Gastrocnemius medialis (tissue), 4 donors: ENCODE measurements around the gene ESYT2. TPM values are rescaled to one million over a fixed set of nuclear protein-coding genes. Genes with fewer than 3 reads are reported as not detected.
A peak's percentile ranks its signal among the peaks of the same experiment; 100 is the strongest.

ENCODE experiments used
- ATAC-seq, 2 donors: fragments of 150-250 bp; one replicate each; pipeline ENCODE4 v1.9.1; 2016
- DNase-seq, 2 donors: peaks; one replicate each; pipeline ENCODE4 v3.0.0-alpha.2; 2019
- H3K27ac ChIP-seq, 4 donors: fragments of 200-600 bp; sonication (generic); 1 replicate in 1 of 4; 2 replicates in 3 of 4; pipeline ENCODE4 v1.5.1; 2016 to 2018; ENCODE audit warnings: mild to moderate bottlenecking in 2 of 4, moderate library complexity in 1 of 4
- H3K27me3 ChIP-seq, 3 donors: fragments of 200-600 bp; sonication (generic) in 2 of 3; 1 replicate in 1 of 3; 2 replicates in 2 of 3; pipeline versions ENCODE4 v1.5.1 to v1.6.0; 2016 to 2019; ENCODE audit warnings: mild to moderate bottlenecking in 1 of 3, moderate library complexity in 1 of 3
- H3K36me3 ChIP-seq, 2 donors: fragments of 200-600 bp; sonication (generic) in 1 of 2; one replicate each; pipeline ENCODE4 v1.5.1; 2017 to 2018
- H3K4me1 ChIP-seq, 2 donors: fragments of 200-600 bp; sonication (generic) in 1 of 2; one replicate each; pipeline ENCODE4 v1.5.1; 2016 to 2017; ENCODE audit warnings: mild to moderate bottlenecking in 2 of 2
- H3K4me3 ChIP-seq, 4 donors: fragments of 200-600 bp; sonication (generic) in 3 of 4; 1 replicate in 1 of 4; 2 replicates in 3 of 4; pipeline ENCODE4 v1.5.1; 2016 to 2019; ENCODE audit warnings: mild to moderate bottlenecking in 2 of 4
- H3K9me3 ChIP-seq, 3 donors: fragments of 200-600 bp; sonication (generic) in 2 of 3; 1 replicate in 1 of 3; 2 replicates in 2 of 3; pipeline ENCODE4 v1.5.1; 2016 to 2019
- CTCF ChIP-seq, 5 experiments: fragments of 450-650 bp in 3 of 5; fragments of 200-600 bp in 2 of 5; sonication (generic) in 2 of 5; IDR thresholded peaks in 4 of 5; conservative IDR thresholded peaks in 1 of 5; 1 replicate in 4 of 5; 2 replicates in 1 of 5; pipeline ENCODE4 v1.5.1; 2016 to 2019; ENCODE audit warnings: antibody characterized with exemption in 5 of 5, mild to moderate bottlenecking in 3 of 5, moderate library complexity in 3 of 5
- POLR2A ChIP-seq, 2 donors: fragments of 450-650 bp; IDR thresholded peaks; one replicate each; pipeline ENCODE4 v1.6.1; 2017; ENCODE audit warnings: antibody characterized with exemption in 2 of 2, mild to moderate bottlenecking in 2 of 2, moderate library complexity in 2 of 2
- in situ Hi-C, 4 donors: fragments of 200-750 bp; cut with MboI; loops; one replicate each; pipeline versions ENCODE4 v1.15.0 to v1.8.0; 2017; ENCODE audit warnings: low sequenced_read_pairs in 4 of 4
- intact Hi-C: fragments of 100-400 bp; cut with DNase I; formaldehyde crosslinking; loops from one replicate; pipeline ENCODE4 v1.15.1; 2023; ENCODE audit warnings: low total_unique reads
- total RNA-seq, 4 donors: library from RNA; depleted of rRNA; stranded (reverse); fragments of >200 nt; gene quantifications; one replicate each; pipeline versions ENCODE4 v1.1.0 to v1.2.3, GENCODE V29; 2016

ESYT2 gene
- total RNA-seq, 4 donors from 2014 or later, result 67.5 to 106 (median 74.7) TPM

DNA sequence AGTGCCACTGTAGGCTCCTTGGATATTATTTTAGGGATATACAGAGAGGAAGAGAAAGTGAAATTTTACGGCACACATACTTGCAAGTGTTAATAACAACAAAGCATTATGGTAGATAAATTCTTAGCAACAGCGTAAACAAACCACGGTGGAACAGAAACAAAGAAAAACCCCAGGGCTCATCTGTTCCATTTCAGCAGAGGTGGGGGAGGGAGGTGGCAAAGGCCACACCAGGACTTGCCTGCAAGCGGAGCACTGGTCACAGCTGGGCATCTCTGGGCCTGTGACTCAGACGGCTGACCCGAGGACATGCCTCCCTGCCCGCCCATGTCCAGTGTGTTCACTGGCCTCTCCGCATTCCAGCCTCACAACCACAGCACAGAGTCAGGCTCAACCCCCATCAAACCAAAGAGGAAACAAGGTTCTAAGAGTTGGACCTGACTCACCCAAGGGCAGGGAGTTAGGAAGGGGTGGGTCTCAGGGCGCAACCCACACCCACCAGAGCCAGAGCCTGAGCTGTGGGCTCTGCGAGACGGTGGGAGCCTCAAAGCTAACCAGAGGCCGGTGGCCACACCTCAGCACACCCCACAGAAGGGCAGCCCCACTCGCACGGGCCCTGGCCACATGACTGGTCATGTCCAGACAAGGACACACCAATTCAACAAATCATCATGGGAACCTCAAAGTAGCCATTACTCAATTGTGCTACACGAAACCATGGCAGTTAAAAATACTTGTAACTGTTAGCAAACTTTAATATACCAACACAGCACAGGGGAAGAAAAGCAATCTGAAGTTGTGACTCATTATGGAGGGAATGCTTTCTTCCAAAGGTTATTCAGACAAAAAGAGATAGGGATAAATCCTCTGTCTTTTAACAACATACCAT is 10.7 kb downstream of the ESYT2 start:
- ATAC-seq (peak; percentile 85), DNase-seq (peak; percentile 92 to 96)
- Histone ChIP-seq H3K9me3 (no peaks in the 10 kb centered on the region), H3K27me3 (no peaks in the 10 kb centered on the region), H3K4me3 (peak overlapping the region; percentile 8 to 40 (median 34)), H3K4me1 (peaks cover 77 to 82% of the 10 kb centered on the region in 2 donors), H3K36me3 (no peaks in the 10 kb centered on the region), H3K27ac (peak overlapping the region; percentile 88 to 95 (median 93))
- TF ChIP-seq CTCF (IDR thresholded peaks at IDR 0.05 in 4 of 5, conservative IDR thresholded peaks at IDR 0.05 in 1 of 5) (peak in 1 of 5 experiments; percentile 21), POLR2A (IDR thresholded peaks at IDR 0.05) (peak; percentile 46 to 60)
- in situ Hi-C loops (no loop called here), intact Hi-C loops (loop anchor here (1.0 to 2.0 kb wide), 4 partner anchors 11 to 46 kb away; partner anchors contain the start of genes DYNC2I1 and ESYT2)

DNA sequence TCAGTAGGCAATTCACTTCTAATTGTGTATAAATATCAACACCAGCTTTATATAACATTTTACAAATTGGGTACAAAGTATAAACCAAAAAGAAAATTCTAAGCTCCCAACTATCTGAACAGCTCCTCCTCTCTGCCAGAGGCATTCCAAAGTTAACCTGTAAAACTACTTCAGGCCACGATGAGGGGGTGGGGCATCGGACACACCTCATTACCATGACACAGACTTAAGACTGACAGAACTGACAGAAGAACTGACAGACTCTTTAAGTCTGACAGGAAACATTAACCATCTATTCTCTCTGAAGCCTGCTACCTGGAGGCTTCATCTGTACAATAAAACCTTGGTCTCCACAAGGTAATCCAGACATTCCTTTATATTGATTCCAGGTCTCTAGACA is 12.3 kb downstream of the ESYT2 start:
- no peak for DNase-seq
- Histone ChIP-seq H3K36me3 (no peaks in the 10 kb centered on the region), H3K27me3 (no peaks in the 10 kb centered on the region), H3K27ac (peak overlapping the region; percentile 88 to 95 (median 93)), H3K4me1 (peaks cover 76 to 80% of the 10 kb centered on the region in 2 donors), H3K9me3 (no peaks in the 10 kb centered on the region), H3K4me3 (peak overlapping the region in 3 of 4 donors; percentile 10 to 33 (median 18))
- in situ Hi-C loops (no loop called here), intact Hi-C loops (no loop called here)
- ATAC-seq, result no peak
- TF ChIP-seq POLR2A (IDR thresholded peaks at IDR 0.05), result no peak
- no peak for TF ChIP-seq CTCF (IDR thresholded peaks at IDR 0.05 in 4 of 5, conservative IDR thresholded peaks at IDR 0.05 in 1 of 5)

GRCh38 chr7:158816271-158816670 is 13.0 kb downstream of the ESYT2 start:
- no peak for ATAC-seq
- Histone ChIP-seq H3K27ac (peak overlapping the region; percentile 88 to 95 (median 93)), H3K4me3 (peak overlapping the region; percentile 8 to 33 (median 14)), H3K9me3 (no peaks in the 10 kb centered on the region), H3K4me1 (peaks cover 76 to 80% of the 10 kb centered on the region in 2 donors), H3K27me3 (no peaks in the 10 kb centered on the region), H3K36me3 (no peaks in the 10 kb centered on the region)
- in situ Hi-C loops (no loop called here), intact Hi-C loops (no loop called here)
- no peak for DNase-seq
- TF ChIP-seq CTCF (IDR thresholded peaks at IDR 0.05 in 4 of 5, conservative IDR thresholded peaks at IDR 0.05 in 1 of 5) (no peak), POLR2A (IDR thresholded peaks at IDR 0.05) (no peak)

GRCh38 chr7:158815800-158816128 is 13.5 kb downstream of the ESYT2 start:
- H3K9me3 ChIP-seq, result no peaks in the 10 kb centered on the region
- no peaks in the 10 kb centered on the region for H3K27me3 ChIP-seq
- in situ Hi-C loops, result no loop called here
- no peak for ATAC-seq
- peak overlapping the region; percentile 88 to 95 (median 93) for H3K27ac ChIP-seq
- no peaks in the 10 kb centered on the region for H3K36me3 ChIP-seq
- H3K4me3 ChIP-seq, result no peak overlapping the region
- no peak for TF ChIP-seq CTCF (IDR thresholded peaks at IDR 0.05 in 4 of 5, conservative IDR thresholded peaks at IDR 0.05 in 1 of 5)
- TF ChIP-seq POLR2A (IDR thresholded peaks at IDR 0.05), result no peak
- H3K4me1 ChIP-seq, result peaks cover 74 to 80% of the 10 kb centered on the region in 2 donors
- intact Hi-C loops, result no loop called here
- DNase-seq, result no peak
